ENCODE data around the gene TMEM119. TPM values are rescaled to one million over a fixed set of nuclear protein-coding genes. Genes with fewer than 3 reads are reported as not detected.

The TMEM119 gene
- total and polyA plus RNA-seq, 9 of the 15 experiments (the other 6 are each of a cell fraction or from before 2014, with no cell fraction given): 0.18 TPM; not detected in 8

DNA sequence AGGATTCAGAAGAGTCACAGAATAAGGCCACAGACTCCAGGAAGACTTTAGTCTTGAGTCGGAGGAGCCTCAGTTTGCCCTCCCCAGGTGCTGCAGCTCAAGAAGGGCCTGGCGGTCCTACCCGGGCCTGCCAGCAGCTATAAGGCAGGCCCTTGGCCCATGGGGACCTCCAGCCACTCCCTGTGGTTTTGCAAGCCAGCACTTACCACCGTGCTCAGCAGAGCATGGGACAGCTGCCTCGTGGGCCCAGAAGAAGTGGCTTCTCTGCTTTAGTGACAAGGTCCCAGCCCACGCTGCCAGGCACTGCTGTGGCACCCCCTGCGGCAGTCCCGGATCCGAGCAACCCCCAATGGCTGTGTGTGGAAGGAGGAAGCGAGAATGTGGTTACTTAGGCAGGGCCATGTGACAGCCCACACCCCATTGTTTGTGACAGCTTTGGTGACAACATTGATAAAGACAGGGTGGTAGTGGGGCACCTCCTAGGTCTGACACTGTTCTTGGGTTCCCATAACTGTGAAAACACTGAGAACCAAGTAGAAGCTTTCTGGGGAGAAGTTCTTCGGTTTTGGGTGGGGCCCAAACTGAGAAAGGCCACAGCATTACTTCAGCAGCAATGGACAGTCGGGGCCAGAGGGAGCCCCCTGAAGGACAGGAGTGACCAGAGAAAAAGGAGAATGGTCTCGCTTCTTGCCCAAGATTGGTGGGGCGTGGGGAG lies 35.8 kb upstream of the TMEM119 start, which contains the start of gene SELPLG (continued):
- TF ChIP-seq, protein P1, sequence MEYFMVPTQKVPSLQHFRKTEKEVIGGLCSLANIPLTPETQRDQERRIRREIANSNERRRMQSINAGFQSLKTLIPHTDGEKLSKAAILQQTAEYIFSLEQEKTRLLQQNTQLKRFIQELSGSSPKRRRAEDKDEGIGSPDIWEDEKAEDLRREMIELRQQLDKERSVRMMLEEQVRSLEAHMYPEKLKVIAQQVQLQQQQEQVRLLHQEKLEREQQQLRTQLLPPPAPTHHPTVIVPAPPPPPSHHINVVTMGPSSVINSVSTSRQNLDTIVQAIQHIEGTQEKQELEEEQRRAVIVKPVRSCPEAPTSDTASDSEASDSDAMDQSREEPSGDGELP (CRISPR knock-in tag; IDR thresholded peaks at IDR 0.05; ENCODE audit: borderline replicate concordance): peak; percentile 46; the same call in 1 of the 2 replicates
- TF ChIP-seq ZNF57 (CRISPR knock-in tag; IDR thresholded peaks at IDR 0.05) (no peak; the same call in 1 of the 2 replicates), SRSF9 (IDR thresholded peaks at IDR 0.05; ENCODE audit: borderline replicate concordance, low read depth, low read length) (no peak), PHF20 (IDR thresholded peaks at IDR 0.05; ENCODE audit: partially characterized antibody) (no peak), GTF2E2 (tag; IDR thresholded peaks at IDR 0.05) (no peak), SMC3 (conservative IDR thresholded peaks at IDR 0.05; ENCODE audit: insufficient read depth, low read depth, low read length) (no peak), ZNF134 (CRISPR knock-in tag; conservative IDR thresholded peaks at IDR 0.05) (0 out of 2 replicates have a peak, but pooled peaks have one; percentile 27), ZNF668 (CRISPR knock-in tag; IDR thresholded peaks at IDR 0.05) (no peak), ZBTB12 (CRISPR knock-in tag; IDR thresholded peaks at IDR 0.05) (no peak), PTBP1 (IDR thresholded peaks at IDR 0.05; ENCODE audit: low read depth, low read length) (no peak), ATF1 (CRISPR knock-in tag; IDR thresholded peaks at IDR 0.05) (no peak), ATF1 (tag; IDR thresholded peaks at IDR 0.05) (0 out of 2 replicates have a peak, but pooled peaks have one; percentile 10), RBM34 (IDR thresholded peaks at IDR 0.05; ENCODE audit: borderline replicate concordance, insufficient read depth, low read length) (no peak), SMARCC2 (IDR thresholded peaks at IDR 0.05; ENCODE audit: low read depth) (no peak), KLF10 (CRISPR knock-in tag; IDR thresholded peaks at IDR 0.05) (no peak), PHTF2 (CRISPR knock-in tag; IDR thresholded peaks at IDR 0.05) (no peak), CREB3L1 (IDR thresholded peaks at IDR 0.05; ENCODE audit: borderline replicate concordance, low read depth) (no peak)
- TF ChIP-seq, protein P2, sequence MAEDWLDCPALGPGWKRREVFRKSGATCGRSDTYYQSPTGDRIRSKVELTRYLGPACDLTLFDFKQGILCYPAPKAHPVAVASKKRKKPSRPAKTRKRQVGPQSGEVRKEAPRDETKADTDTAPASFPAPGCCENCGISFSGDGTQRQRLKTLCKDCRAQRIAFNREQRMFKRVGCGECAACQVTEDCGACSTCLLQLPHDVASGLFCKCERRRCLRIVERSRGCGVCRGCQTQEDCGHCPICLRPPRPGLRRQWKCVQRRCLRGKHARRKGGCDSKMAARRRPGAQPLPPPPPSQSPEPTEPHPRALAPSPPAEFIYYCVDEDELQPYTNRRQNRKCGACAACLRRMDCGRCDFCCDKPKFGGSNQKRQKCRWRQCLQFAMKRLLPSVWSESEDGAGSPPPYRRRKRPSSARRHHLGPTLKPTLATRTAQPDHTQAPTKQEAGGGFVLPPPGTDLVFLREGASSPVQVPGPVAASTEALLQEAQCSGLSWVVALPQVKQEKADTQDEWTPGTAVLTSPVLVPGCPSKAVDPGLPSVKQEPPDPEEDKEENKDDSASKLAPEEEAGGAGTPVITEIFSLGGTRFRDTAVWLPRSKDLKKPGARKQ (CRISPR knock-in tag; IDR thresholded peaks at IDR 0.05): no peak
- TF ChIP-seq, protein P3, sequence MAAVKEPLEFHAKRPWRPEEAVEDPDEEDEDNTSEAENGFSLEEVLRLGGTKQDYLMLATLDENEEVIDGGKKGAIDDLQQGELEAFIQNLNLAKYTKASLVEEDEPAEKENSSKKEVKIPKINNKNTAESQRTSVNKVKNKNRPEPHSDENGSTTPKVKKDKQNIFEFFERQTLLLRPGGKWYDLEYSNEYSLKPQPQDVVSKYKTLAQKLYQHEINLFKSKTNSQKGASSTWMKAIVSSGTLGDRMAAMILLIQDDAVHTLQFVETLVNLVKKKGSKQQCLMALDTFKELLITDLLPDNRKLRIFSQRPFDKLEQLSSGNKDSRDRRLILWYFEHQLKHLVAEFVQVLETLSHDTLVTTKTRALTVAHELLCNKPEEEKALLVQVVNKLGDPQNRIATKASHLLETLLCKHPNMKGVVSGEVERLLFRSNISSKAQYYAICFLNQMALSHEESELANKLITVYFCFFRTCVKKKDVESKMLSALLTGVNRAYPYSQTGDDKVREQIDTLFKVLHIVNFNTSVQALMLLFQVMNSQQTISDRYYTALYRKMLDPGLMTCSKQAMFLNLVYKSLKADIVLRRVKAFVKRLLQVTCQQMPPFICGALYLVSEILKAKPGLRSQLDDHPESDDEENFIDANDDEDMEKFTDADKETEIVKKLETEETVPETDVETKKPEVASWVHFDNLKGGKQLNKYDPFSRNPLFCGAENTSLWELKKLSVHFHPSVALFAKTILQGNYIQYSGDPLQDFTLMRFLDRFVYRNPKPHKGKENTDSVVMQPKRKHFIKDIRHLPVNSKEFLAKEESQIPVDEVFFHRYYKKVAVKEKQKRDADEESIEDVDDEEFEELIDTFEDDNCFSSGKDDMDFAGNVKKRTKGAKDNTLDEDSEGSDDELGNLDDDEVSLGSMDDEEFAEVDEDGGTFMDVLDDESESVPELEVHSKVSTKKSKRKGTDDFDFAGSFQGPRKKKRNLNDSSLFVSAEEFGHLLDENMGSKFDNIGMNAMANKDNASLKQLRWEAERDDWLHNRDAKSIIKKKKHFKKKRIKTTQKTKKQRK (IDR thresholded peaks at IDR 0.05; ENCODE audit: borderline replicate concordance, low read depth, low read length): no peak
